GM12865 (cell line): ENCODE data around the gene FIGLA.

Source experiments
- DNase-seq: peaks from one replicate; pipeline ENCODE4 v3.0.0; 2010; ENCODE audit warnings: low read depth
- H3K4me3 ChIP-seq: 2 replicates; pipeline ENCODE4 v1.5.1; 2011; ENCODE audit warnings: mild to moderate bottlenecking, low read depth, low read length, control low read depth
- CTCF ChIP-seq: IDR thresholded peaks from 2 replicates; pipeline ENCODE4 v1.5.1; 2011; ENCODE audit warnings: low read length, control low read depth, low read depth, inconsistent platforms; ENCODE audit not compliant: insufficient read depth; ENCODE audit errors: missing control alignments

FIGLA gene

DNA sequence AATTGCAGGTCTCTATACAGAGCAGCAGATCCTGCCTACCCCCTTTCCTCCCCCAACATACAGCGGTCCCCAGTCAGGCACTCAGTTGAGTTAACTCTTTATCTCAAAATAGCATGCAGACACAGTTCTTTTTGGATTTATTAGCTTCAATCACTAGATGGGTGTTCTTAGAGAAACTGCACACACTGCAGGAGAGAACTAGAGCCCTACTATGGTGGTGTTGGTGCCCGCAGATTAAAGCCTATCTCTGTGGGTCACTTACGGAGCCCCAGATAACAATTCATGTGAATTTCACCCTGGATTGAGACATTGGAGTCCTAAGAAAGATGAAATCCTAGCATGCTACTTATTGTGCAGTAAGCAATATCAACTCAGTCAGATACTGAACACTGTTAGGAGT, 34.3 kb downstream of the FIGLA start:
- no peak for TF ChIP-seq CTCF
- DNase-seq = no peak
- H3K4me3 ChIP-seq = no peak overlapping the region

DNA sequence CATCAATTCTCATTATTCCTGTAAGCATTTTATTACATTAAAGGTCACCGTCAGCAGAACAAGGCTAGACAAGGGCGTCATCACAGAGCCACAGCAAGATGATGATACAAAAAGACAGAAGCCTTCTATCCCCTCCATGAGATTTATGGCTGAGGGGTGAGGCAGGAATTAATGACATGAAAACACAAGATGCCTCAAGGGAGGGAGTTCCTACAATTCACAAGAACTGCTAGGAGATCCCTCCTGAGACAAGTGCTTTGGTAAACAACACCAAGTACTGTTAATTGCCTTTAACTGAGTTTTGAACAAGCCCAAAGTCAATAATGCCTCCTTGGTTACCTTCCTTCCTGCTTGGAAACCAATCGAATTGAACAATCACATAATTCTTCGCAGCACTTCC, 36.5 kb downstream of the FIGLA start:
- TF ChIP-seq CTCF = no peak
- DNase-seq = no peak

GRCh38 chr2:70753031-70753430, 37.4 kb downstream of the FIGLA start:
- TF ChIP-seq CTCF = no peak
- no peak for DNase-seq
- no peak overlapping the region for H3K4me3 ChIP-seq

More for the DNA sequence above, 36.5 kb downstream of the FIGLA start:
- H3K4me3 ChIP-seq = no peak overlapping the region

DNA sequence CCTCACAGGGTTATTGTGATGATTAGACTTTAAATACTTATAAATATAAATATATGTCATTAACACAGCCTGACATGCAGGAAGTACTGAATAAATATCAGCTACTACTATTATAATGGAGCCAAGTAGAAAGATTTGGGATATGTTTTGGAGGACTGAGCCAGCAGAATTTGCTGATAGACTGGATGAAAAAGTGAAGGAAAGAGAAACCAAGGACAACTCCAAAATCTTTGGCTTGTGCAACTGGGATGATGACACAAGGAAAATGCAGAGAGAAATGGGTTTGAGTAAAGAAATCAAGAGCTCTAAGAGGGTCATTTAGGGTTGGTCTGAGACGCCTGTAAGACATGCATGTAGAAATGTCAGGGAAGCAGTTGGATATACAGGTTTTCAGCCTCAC, 38.0 kb downstream of the FIGLA start:
- no peak for DNase-seq
- no peak for TF ChIP-seq CTCF
- H3K4me3 ChIP-seq = no peak overlapping the region

DNA sequence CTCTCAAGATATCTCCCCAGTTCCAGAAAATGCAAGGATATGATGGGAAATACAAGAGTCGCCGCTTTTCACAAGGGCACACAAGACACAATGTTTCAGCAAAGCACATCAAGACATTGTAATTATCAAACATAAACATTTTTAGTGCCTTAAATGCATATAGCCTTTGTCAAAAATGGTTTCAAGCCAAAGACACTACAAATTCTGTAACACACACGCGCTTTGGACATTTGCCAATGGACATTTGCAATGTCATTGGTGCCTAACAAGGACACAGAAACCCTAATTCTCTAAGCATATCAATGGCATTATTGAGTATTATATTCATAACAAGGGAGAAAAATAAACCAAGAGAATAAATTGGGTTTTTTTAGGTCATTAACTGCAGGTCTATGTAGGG, 38.6 kb downstream of the FIGLA start:
- DNase-seq = no peak

DNA sequence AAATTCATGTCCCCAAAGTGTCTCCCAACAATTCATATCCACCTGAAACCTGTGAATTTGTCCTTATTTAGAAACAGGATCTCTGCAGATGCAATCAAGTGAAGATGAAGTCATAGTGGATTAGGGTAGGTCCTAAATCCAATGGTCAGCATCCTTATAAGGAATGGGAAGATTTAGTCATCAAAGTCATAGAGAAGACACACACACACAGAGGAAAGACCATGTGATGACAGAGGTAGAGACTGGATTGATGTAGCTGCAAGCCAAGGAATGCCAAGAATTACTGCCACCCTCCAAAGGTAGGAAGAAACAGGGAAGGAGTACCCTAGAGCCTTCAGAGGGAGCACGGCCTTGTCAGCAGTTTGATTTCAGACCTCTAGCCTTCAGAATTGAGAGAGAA, 40.1 kb downstream of the FIGLA start:
- TF ChIP-seq CTCF = no peak
- no peak for DNase-seq
- no peak overlapping the region for H3K4me3 ChIP-seq

More for the DNA sequence above, 38.6 kb downstream of the FIGLA start:
- H3K4me3 ChIP-seq = no peak overlapping the region
- TF ChIP-seq CTCF = no peak

- H3K4me3 ChIP-seq = no peak overlapping the region
- DNase-seq = no peak
- no peak for TF ChIP-seq CTCF
These were observed 42.2 kb downstream of the FIGLA start for GRCh38 chr2:70748002-70748784.
